CD4-positive, alpha-beta T cell treated with Interleukin-10 for 1 hour (primary cell): ENCODE results near the gene PIP4P1.
"Not testable (repeated sequence)": the region's sequence is repeated elsewhere in the genome, so short reads cannot be mapped to it uniquely, and the experiment has no call there.

Experiments
- DNase-seq: peaks from one replicate; pipeline ENCODE4 v3.0.0-alpha.2; 2020

PIP4P1 gene

DNA sequence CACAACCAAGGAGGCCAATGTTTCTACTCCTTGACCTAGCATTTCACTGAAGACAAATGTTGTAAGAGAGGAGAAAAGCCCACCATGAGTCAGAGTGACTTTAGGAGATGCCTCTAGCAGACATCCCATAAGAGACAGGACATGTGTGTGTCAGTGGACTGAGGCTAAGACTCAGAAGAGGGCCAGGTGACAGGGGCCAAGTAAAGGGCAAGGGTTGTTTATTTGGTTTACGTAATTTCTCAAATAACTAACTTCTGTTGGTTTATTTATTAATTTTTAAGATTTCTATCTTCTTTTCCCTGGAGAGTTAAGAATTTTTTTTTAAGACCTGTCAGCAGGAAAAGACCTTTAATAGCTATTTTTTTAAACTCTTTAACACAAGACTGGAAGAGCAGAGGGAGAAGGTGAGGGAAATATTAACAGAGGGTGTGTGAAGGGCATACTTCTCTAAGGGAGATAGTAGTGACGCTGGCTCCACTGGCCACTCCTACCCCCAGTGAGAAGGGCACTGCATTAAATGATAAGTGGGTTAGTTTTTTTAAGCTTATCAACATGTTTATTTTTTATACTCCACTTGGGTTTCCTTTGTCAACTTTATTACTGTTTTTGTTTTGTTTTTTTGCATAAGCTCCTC, 11.4 kb upstream of the PIP4P1 start:
- DNase-seq: no peak

DNA sequence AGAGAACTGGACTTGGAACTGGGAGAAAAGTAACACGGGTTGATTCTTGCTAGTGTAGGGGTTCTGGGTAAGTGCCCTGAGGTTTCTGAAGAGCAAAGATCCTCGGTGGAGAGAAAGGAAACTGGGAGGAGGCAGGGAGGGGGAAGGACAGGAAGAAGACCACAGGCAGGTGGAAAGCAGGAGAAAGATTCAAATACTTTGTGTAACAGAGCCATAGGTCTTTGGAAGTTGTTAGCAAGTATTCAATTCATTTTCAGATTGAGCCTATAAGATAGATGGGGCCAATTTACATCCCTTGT, 9.3 kb upstream of the PIP4P1 start:
- no peak for DNase-seq

DNA sequence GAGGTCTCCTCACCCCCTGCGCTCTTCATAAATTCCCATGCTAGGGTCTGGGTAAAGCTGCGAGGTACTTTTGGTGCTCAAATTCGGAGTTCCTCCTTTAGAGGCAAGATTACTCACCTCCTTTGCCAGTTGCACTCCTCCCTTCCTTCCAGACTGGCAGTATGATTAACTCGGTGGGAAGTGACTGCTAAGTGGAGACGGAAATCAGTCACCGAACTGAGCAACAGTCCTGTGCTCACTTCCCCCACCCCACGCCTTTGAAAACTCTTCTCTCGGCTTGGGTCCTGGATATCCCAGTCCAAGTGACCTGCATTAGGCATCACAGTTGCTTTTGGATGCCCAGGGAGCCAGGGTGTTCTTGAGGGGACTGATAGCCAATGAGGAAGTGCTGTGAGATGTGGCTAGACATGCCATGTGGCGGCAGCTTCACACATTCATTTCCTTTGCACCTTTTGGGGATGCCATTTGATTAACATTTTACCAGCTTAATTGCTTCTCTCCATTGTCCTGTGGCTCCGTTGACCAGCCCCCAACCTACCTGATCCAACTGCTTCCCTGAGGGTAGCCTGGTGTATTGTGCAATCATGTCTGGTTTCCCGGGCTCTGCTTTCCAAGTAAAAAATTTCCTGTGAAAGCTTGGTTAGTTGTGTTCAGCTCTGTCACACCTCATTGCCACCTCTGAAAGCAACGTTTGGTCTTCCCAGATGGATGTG, 8.8 kb upstream of the PIP4P1 start:
- peak; percentile 57 for DNase-seq

DNA sequence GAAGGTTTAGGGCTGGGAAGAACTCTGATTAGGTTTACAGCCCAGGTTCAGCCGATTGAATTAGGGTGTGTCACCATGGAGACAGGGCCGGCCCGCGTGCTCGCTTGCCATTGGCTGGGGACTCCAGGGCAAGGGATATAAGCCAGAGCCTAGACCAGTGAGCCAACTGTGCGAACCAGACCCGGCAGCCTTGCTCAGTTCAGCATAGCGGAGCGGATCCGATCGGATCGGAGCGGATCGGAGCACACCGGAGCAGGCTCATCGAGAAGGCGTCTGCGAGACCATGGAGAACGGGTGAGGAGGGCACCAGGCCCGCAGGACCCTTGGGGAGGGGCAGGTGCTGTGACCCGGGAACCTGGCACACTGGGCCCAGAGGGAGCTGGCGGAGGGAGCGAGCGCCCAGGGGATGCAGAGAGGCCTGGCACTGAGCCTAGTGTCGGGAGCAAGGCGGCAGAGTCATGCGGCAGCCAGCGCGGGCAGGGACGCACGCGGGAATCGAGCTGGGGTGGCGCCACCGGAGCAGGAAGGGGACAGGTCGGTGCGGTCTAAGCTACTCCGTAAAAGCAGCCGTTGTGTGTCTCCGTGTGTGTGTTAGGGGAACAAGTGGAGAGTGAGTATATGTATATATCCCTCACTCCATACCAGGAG, 8.1 kb upstream of the PIP4P1 start, which contains the start of gene PNP:
Gene PNP, plus strand, starts transcription at position 165 of the 648 bp plus-strand sequence. Its CDS starts 119 bp downstream, at position 284.
- DNase-seq: peak; percentile 94

GRCh38 chr14:20468764-20469241, 7.6 kb upstream of the PIP4P1 start:
- no peak for DNase-seq

DNA sequence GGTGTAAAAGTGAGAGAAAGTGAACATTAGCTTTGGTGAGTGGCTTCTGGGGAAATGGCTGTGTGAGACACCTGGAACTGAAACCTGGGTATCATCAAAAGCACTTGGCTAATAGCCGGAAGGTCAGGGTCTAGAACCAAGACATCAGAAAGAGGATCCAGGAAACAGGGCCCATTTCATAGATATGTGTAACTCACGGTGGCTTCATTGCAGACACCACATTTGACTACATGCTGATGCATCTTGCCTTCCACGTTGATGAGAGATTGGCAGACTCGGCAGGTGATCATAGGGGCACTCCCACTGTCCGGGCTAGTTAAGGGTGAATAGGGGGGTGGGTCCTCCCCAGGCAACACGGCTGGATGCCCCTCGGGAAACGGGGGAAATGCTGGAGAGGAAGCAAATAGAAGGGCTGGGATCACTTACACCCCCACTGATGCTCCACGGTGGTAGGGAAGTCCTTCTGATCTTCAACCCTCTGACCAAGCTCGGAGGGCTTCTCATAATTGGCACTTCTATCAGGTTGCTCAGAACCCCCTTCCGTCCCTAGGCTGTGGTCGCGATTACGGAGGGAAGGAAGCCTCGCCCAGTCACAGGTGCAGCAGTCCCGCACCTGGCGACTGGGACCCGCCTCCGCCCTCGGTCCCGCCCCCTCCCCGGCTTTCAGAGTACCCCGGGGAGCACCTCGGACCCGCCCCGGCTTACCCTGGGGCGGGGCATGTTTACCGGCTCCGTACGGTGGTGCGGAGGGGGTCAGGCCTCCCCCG, 593 bp downstream of the PIP4P1 start:
- DNase-seq: peak; percentile 79

DNA sequence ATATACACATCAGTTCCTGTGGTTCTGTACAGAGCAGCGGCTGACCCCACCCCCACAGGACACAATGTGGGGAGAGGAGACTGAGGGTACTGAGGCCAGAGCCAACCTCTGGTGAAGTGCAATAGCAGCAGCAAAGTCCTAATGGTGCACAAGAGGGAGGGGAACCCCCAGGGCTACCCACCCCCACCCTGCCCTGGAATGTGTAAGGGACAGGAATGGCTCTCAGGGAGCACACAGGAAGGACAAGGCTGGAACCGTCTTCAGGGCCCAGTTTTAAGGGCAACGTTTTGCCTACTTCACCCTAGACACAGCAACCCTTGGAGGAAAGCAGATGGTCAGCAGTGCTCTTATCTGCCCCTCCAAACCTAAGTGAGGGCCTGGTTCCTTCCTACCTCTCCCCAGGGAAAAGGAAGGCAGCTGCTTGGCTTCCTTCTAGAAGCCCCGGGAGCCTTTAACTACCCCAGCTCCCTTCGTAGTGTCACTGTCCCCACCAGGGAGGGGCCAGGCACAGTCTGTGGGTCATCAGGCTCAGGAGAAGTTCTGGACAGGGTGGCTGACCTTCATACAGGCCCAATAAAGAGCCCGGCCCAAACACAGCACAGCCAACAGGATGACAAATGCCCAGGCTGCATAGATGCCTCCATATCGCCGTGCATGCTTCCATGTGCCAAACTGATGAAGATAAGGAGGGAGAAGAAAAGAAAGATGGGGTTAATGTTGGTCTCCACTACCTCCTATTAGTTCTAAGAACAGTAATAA, 3.0 kb downstream of the PIP4P1 start:
- DNase-seq: no peak

DNA sequence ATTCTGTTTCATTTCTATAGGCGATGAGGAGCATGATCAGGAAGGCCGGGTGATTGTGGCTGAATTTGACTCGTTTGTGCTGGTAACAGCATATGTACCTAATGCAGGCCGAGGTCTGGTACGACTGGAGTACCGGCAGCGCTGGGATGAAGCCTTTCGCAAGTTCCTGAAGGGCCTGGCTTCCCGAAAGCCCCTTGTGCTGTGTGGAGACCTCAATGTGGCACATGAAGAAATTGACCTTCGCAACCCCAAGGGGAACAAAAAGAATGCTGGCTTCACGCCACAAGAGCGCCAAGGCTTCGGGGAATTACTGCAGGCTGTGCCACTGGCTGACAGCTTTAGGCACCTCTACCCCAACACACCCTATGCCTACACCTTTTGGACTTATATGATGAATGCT, 4.3 kb downstream of the PIP4P1 start:
- DNase-seq: no peak

DNA sequence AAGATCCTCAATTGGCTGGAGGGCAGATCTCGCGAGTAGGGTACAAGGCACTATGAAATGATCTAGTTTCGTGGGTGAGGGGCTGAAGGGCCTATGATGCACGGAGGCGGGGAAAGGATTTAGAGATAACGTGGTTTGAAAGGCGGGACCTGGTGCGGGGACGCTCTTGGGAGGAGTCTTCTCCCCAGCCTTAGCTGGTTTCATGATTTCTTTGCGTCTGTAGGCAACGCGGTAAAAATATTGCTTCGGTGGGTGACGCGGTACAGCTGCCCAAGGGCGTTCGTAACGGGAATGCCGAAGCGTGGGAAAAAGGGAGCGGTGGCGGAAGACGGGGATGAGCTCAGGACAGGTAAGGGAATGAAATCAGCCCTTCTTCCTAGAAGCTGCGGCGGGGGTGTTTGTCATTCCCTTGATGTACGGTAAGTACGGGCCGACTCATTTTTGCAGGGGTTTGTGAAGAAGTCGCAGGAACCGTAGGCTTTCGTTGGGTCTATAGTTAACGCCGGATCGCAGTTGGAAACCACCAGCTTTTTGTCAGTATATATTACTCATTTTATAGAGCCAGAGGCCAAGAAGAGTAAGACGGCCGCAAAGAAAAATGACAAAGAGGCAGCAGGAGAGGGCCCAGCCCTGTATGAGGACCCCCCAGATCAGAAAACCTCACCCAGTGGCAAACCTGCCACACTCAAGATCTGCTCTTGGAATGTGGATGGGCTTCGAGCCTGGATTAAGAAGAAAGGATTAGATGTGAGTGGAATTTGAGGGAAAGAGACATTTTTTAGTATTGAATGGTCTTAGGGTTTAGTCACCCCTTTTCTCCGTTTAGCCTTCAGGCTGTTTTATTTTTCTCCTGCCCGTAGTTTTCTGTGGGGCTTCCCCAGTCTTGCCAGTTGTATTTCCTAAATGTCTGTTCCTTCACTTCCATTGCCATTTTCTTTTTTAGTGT, 5.6 kb downstream of the PIP4P1 start:
- no peak for DNase-seq

GRCh38 chr14:20454516-20455354, 6.5 kb downstream of the PIP4P1 start, which contains the start of the genes APEX1 and OSGEP:
TSS of gene APEX1 (plus strand) at chr14:20455226. CDS start at chr14:20455646, 420 bp downstream.
TSS of gene OSGEP (minus strand) at chr14:20454812. CDS start at chr14:20454683, 129 bp downstream.
- DNase-seq: peak; percentile 98

GRCh38 chr14:20452831-20453230, 8.4 kb downstream of the PIP4P1 start:
- DNase-seq: not testable (repeated sequence)

GRCh38 chr14:20446889-20447288, 14.3 kb downstream of the PIP4P1 start:
- no peak for DNase-seq

GRCh38 chr14:20443650-20444049, 17.6 kb downstream of the PIP4P1 start:
- DNase-seq: not testable (repeated sequence)

- no peak for DNase-seq
These were observed 19.8 kb downstream of the PIP4P1 start for GRCh38 chr14:20441461-20441860.

DNA sequence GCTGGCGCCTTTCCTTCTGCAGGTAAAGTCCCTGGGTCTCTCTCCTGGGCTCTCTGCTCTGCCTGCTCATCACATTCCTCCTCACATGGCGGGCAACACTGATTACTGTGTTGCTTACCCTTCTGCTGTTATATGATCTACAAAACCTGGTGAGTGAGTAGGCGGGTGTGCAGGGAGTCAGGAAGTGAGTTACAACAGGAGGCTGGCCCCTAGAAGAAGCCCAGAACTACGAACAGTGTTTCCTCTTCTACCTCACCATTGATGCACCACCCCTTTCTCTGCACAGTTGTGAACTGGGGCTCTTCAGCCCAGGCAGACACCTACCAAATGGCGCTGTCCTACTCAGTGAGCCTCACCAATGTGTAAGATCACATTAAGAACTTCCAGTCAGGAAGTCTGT, 20.4 kb downstream of the PIP4P1 start:
- peak; percentile 25 for DNase-seq

DNA sequence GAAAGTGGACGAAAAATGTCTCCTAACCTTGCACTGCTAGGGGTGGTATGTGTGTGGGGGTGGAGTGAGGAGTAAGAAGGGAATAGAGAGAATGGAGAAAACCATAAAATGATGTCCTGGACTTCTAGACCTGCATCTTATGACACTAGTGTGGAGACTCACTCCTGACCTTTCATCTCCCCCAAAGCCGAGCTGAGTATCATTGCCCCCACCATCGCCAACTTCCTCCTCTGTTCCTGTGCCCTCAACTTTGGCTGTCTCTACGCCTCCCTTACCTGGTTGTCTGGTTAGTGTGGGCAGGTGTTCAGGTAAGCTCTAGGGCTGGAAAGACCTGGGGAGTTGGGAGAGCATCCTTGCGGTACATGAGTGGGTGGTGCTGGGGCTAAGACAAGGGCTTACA, 20.8 kb downstream of the PIP4P1 start:
- no peak for DNase-seq

- DNase-seq: no peak
These were observed 22.6 kb downstream of the PIP4P1 start for GRCh38 chr14:20438664-20439063.

- no peak for DNase-seq
These were observed 24.9 kb downstream of the PIP4P1 start for GRCh38 chr14:20436363-20436755.

- DNase-seq: no peak
These were observed 25.5 kb downstream of the PIP4P1 start, which contains the start of gene KLHL33 for GRCh38 chr14:20435582-20436362. TSS of gene KLHL33 (minus strand) at chr14:20436166. CDS start at chr14:20435811, 355 bp downstream.
